GM12878 (cell line): ENCODE measurements around the gene LARGE1.

Experiments
- CTCF ChIP-seq, 3 experiments: IDR thresholded peaks in 2 of 3; conservative IDR thresholded peaks in 1 of 3; 2 replicates each; pipeline ENCODE4 v1.5.1; 2011; ENCODE audit warnings: low read depth in 3 of 3, low read length in 3 of 3, mild to moderate bottlenecking in 3 of 3, control low read depth in 2 of 3, moderate library complexity in 2 of 3, inconsistent platforms in 1 of 3, mixed read lengths in 1 of 3; ENCODE audit not compliant: control insufficient read depth in 2 of 3, insufficient read depth in 1 of 3; ENCODE audit errors: extremely low read depth in 1 of 3
- EP300 ChIP-seq, 2 experiments: fragments of 150-350 bp in 1 of 2; IDR thresholded peaks; 2 replicates each; pipeline ENCODE4 v1.6.1; 2011 to 2012; ENCODE audit warnings: low read depth in 2 of 2, low read length in 2 of 2, borderline replicate concordance in 1 of 2, improper control_type of control experiment in 1 of 2, inconsistent platforms in 1 of 2; ENCODE audit not compliant: control insufficient read depth in 1 of 2
- JUNB ChIP-seq: IDR thresholded peaks from 2 replicates; pipeline ENCODE4 v1.6.1; 2016; ENCODE audit warnings: antibody characterized with exemption, mild to moderate bottlenecking
- REST ChIP-seq: IDR thresholded peaks from 2 replicates; pipeline ENCODE4 v1.6.1; 2012; ENCODE audit warnings: mild to moderate bottlenecking, low read depth, low read length
- SIN3A ChIP-seq: IDR thresholded peaks from 2 replicates; pipeline ENCODE4 v1.6.1; 2012; ENCODE audit warnings: low read depth, low read length, improper control_type of control experiment
- SRF ChIP-seq, 2 experiments: IDR thresholded peaks; 2 replicates each; pipeline ENCODE4 v1.6.1; 2011; ENCODE audit warnings: low read depth in 2 of 2, low read length in 2 of 2, mild to moderate bottlenecking in 1 of 2, moderate library complexity in 1 of 2
- USF2 ChIP-seq: IDR thresholded peaks from 2 replicates; pipeline ENCODE4 v1.6.1; 2011; ENCODE audit warnings: low read depth, low read length, improper control_type of control experiment, borderline replicate concordance
- ZZZ3 ChIP-seq: IDR thresholded peaks from 2 replicates; pipeline ENCODE4 v1.6.1; 2011; ENCODE audit warnings: low read depth; ENCODE audit not compliant: control insufficient read depth, insufficient read length

- TF ChIP-seq SRF (IDR thresholded peaks at IDR 0.05; ENCODE audit: low read depth in 2 of 2, low read length in 2 of 2): no peak
- no peak for TF ChIP-seq JUNB
- TF ChIP-seq CTCF (IDR thresholded peaks at IDR 0.05 in 2 of 3, conservative IDR thresholded peaks at IDR 0.05 in 1 of 3; ENCODE audit: control insufficient read depth in 2 of 3, extremely low read depth in 1 of 3, insufficient read depth in 1 of 3, low read depth in 3 of 3, low read length in 3 of 3): no peak
- no peak for TF ChIP-seq ZZZ3
- TF ChIP-seq SIN3A: no peak
- TF ChIP-seq REST: no peak
- TF ChIP-seq EP300 (IDR thresholded peaks at IDR 0.05; ENCODE audit: borderline replicate concordance in 1 of 2, control insufficient read depth in 1 of 2, low read depth in 2 of 2, low read length in 2 of 2): no peak
- no peak for TF ChIP-seq USF2
Observed at GRCh38 chr22:33684087-33684486, 236.2 kb downstream of the LARGE1 start.
